GM19035 (cell line): ENCODE results near the gene IL17C.
"Not testable (repeated sequence)": the region's sequence is repeated elsewhere in the genome, so short reads cannot be mapped to it uniquely, and the experiment has no call there.

Experiments used
- ATAC-seq: cut with Tn5 transposase; IDR thresholded peaks from one replicate; pipeline ENCODE4 v1.9.1; 2021; ENCODE audit not compliant: unreplicated experiment

The IL17C gene

GRCh38 chr16:88609426-88609825, 28.9 kb upstream of the IL17C start:
- not testable (repeated sequence) for ATAC-seq

DNA sequence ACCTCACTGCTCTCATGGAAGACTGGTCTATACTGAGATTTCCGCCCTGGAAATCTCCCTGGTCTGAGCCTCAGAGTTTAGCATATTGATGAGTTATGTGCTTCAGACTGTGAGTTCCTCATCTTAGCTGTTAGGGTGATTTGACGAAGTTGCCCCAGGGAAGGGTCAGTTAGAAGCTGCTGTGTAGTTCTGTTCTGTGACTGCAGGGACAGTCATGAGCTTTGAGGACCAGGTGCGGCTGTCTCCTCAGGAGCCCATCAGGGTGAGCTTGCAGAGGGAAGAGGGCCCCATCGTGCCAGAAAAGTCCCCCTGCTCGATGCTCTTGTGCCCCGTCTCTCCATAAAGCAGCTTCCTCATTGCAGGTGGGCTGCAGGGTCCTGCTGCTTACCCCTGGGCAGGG, 28.3 kb upstream of the IL17C start:
- ATAC-seq: no peak

- ATAC-seq: no peak
These were observed 27.2 kb upstream of the IL17C start for GRCh38 chr16:88610909-88611812.

- ATAC-seq: no peak
These were observed 25.1 kb upstream of the IL17C start for GRCh38 chr16:88613293-88613692.

GRCh38 chr16:88613911-88614817, 24.2 kb upstream of the IL17C start:
- no peak for ATAC-seq

DNA sequence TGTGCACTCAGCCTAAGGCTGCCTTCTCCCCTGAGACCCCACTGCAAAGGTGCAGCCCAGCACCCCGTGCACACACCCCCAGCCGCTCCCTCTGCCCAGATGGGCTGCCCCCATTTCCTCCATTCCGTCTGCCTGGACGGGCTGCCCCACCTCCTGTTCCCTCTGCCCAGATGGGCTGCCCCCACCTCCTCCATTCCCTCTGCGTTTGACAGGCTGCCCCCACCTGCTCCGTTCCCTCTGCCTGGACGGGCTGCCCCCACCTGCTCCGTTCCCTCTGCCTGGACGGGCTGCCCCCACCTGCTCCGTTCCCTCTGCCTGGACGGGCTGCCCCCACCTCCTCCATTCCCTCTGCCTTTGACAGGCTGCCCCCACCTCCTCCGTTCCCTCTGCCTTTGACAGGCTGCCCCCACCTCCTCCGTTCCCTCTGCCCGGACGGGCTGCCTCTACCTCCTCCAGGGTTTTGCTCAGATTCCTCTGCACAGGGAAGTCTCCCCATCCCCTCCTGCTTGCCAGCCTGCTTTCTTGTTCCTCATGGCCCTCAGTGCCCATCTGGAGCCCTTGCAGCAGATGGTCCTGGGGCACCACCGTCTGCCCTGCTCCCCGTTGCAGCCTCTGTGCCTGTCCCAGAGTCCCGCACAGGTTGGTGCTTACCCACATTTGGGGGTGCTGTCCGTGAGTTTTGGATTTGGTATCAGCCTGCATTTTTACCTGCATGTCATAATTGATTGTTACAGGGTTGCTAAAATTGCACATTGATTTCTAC, 23.4 kb upstream of the IL17C start:
- no peak for ATAC-seq

GRCh38 chr16:88616320-88616719, 22.1 kb upstream of the IL17C start:
- no peak for ATAC-seq

GRCh38 chr16:88616736-88617135, 21.6 kb upstream of the IL17C start:
- ATAC-seq: no peak

GRCh38 chr16:88617268-88618031, 20.9 kb upstream of the IL17C start:
- no peak for ATAC-seq

GRCh38 chr16:88618182-88618955, 20.0 kb upstream of the IL17C start:
- no peak for ATAC-seq

DNA sequence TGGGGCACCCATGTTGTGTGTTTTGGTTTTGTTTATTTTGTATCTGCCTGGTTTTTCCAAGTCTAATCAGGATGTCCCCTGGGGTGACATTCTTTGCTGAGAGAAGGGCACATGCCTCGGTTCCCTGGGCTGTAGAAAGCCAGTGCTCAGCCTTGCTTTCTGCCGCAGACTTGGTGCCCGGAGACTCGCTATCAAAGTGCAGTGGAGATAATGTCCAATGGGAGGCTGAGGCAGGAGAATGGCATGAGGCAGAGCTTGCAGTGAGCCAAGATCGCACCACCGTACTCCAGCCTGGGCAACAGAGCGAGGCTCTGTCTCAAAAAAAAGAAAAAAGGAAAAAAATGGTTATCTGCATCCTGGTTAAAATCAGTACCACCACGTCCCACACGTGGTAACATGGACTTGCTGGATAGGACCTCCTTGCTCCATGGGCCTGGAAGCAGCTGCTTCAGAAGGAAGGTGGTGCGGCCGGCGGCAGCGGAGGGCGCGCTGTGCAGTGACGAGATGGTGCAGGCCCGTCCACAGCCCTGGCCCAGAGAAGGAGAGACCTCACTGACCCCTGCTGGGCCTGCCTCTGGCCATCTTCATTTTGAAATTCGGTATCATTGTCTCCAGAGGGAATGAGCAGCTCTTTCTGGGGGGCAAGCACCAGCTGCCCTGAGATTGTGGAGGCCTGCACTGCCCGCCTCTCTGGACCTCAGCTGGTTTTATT, 19.3 kb upstream of the IL17C start:
- ATAC-seq: no peak

DNA sequence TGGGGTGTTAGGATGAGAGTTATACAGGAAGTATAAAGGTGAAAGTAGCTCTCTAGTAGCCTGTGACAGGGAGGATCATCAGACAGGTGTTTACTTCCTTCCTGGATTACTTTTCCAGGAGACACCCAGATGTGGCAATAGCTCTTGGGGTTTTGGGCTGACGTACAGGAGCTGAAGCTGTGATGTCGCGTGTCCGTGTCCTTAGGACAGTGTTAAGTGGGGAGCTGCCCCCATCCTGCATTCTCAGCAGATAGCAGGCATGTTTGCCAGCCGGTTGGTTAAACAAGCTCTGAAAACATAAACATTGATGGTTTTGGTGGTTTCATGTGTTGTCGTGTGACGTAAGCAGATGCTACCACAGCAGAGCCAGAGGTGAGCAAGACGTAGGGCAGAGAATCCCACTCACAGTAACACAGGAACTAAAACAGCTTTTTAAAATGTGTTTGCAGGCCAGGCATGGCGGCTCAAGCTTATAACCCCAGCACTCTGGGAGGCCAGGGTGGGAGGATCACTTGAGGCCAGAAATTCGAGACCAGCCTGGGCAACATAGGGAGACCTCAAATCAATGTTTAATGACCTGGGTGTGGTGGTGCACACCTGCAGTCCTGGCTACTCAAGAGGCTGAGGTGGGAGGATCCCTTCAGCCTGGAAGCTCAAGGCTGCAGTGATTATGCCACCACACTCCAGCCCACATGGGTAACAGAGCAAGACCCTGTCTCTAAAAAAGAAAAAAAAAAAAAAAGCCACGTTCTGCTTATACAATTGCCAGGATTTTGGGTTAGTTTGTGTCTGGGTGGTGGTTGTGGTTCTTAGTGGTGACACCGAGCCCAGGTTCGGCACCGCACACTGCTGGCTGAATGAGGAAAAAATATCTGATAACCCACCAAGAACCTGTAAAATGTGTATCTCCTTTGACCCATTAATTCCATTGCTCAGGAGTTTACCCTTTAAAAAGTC, 18.2 kb upstream of the IL17C start:
- ATAC-seq: no peak

DNA sequence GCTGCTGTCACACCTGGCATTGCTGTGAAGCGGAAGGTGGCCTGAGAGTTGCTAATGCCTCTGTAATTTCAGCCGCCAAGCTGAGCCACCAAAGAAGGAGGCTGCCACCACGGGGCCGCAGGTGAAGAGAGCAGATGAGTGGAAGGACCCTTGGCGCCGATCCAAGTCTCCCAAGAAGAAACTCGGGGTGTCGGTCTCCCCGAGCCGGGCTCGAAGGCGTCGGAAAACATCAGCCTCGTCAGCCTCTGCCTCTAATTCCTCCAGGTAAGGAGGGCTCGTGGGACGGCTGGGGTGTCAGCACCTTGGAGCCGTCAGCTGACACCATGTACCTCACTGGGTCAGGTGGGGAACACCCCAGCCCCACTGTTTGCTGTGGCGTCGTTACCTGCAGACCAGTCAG, 16.2 kb upstream of the IL17C start:
- no peak for ATAC-seq

DNA sequence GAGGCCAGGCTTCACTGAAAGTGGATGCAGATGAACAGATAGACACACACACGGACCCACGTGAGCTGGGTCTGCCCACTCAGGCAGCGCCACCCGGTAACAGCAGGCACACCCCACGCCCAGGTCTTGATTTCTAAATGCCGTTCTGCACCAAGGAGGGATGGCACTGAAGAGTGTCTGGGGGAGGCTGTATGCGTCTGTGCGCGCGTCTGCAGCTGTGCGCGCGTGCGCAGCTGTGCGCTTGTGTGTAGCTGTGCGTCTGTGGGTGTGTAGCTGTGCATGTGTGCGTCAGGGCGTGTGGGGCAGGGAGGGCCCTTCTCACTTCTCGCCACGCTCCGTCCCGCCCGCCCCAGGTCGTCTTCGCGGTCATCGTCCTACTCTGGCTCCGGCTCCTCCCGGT, 15.5 kb upstream of the IL17C start:
- no peak for ATAC-seq

DNA sequence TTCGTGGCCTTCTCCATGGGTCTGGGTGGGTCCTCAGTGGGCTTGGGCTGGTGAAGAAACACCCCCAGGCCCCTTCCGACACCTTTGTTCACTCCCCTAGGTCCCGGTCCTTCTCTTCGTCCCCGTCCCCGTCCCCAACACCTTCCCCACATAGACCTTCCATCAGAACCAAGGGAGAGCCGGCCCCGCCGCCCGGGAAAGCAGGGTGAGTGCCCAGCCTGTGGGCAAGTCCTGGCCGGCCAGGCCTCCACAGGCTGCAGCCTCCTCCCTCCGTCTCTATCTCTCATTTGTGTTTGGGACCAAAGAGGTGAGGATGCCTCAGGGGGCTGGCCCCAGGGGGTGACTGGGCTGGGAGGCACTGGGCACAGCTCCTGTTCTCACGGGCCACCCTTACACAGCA, 14.5 kb upstream of the IL17C start:
- no peak for ATAC-seq

DNA sequence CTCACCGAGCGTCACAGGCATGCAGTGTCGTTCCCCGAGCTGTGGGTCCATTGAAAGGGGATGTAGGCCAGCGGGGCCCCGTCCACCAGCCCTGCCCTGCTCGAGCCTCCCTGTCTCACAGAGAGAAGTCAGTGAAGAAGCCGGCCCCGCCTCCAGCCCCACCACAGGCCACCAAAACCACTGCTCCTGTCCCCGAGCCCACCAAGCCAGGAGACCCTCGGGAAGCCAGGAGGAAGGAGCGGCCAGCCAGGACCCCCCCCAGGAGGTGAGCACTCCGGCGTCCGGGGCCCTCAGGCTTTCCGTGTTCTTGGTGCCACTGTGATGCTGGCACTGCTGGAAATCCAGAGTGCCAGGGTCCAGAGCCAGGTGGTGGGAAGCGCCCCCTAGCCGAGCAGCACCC, 13.9 kb upstream of the IL17C start:
- no peak for ATAC-seq

- no peak for ATAC-seq
These were observed 13.3 kb upstream of the IL17C start for GRCh38 chr16:88624977-88625576.

- ATAC-seq: no peak
These were observed 11.7 kb upstream of the IL17C start for GRCh38 chr16:88626646-88627045.
